GM12892 (cell line): ENCODE measurements around the gene NAPSA.
"Not testable (repeated sequence)": the region's sequence is repeated elsewhere in the genome, so short reads cannot be mapped to it uniquely, and the experiment has no call there.

Experiments
- DNase-seq: peaks from one replicate; pipeline ENCODE4 v3.0.0; 2011; ENCODE audit not compliant: insufficient read length
- FAIRE-seq: peaks from 2 replicates; lab custom pipeline; 2011; peaks lifted over from hg19 to GRCh38; lab: Jason Lieb, UNC
- POLR2A ChIP-seq: IDR thresholded peaks from 2 replicates; pipeline ENCODE4 v1.6.1; 2011; ENCODE audit warnings: low read depth, low read length, control low read depth
- POLR2AphosphoS5 ChIP-seq: IDR thresholded peaks from 2 replicates; pipeline ENCODE4 v1.6.1; 2011; ENCODE audit warnings: low read depth, low read length, control low read depth
- TAF1 ChIP-seq: IDR thresholded peaks from 2 replicates; pipeline ENCODE4 v1.6.1; 2011; ENCODE audit warnings: low read depth, mild to moderate bottlenecking, control low read depth, low read length, borderline replicate concordance

The NAPSA gene

DNA sequence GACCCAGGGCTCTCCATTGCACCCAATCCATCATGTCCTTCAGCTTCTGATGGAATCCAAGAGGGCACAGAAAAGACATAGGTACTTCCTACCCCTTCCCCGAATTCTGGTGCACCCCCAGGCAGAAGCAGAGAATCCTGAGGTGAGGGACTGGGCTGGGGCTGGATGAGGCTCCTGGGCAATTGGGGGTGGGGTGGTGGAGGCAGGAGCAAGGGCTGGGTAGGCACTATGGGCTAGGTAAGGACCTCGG, 33.5 kb downstream of the NAPSA start:
- DNase-seq, result peak; percentile 7
- TF ChIP-seq POLR2AphosphoS5, result no peak
- no peak for TF ChIP-seq TAF1
- TF ChIP-seq POLR2A, result no peak
- FAIRE-seq, result no peak

DNA sequence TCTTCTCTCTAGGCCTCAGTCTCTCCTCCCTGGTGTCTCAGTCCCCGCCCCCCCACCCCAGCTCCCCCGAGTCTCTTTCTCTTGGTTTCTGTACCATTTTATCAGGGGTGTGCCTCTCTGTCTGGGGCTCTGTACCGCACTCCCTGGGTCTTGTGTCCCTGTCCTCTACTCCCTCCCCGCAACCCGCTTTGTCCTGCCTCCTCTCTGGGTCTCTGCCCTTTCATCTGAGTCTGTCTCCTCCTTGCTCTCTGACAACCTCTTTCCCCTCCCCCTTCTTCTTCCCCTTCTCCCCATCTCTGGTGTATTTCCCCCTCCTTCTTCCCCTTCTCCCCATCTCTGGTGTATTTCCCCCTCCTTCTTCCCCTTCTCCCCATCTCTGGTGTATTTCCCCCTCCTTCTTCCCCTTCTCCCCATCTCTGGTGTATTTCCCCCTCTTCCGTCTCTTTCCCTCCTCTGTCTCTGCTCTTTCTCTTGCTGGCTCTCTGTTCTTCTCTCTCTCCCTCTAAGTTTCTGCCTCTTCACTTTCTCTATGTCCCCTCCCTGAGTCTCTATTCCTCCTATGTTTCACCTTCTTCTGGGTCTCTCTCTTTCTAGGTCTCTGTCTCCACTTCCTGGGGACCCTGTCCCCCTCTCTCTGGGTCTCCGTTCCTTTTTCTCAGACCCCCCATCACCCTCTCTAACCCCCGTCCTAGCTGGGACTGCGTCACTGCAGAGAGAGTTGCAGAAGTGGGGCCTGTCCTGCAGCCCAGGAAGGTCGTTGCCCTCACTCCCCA, 34.0 kb downstream of the NAPSA start:
- FAIRE-seq, result no peak

GRCh38 chr19:50330365-50331078, 34.9 kb downstream of the NAPSA start:
- peak; percentile 80 for DNase-seq
- no peak for TF ChIP-seq TAF1
- 0 out of 2 replicates have a peak, but pooled peaks have one; percentile 16 for TF ChIP-seq POLR2AphosphoS5
- FAIRE-seq, result peak; percentile 62

More for the DNA sequence above, 34.0 kb downstream of the NAPSA start:
- peak; percentile 25 for DNase-seq
- TF ChIP-seq POLR2AphosphoS5 (no peak), TAF1 (no peak), POLR2A (no peak)

DNA sequence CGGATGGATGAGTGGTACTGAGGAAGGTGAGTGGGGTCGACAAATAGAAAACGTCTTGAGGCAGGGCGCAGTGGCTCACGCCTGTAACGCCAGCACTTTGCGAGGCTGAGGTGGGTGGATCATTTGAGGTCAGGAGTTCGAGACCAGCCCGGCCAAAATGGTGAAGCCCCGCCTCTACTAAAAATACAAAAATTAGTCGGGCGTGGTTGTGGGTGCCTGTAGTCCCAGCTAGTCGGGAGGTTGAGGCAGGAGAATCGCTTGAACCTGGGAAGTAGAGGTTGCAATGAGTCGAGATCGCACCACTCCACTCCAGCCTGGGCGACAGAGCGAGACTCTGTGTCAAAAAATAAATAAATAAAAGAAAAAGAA, 35.5 kb downstream of the NAPSA start:
- FAIRE-seq, DNase-seq: not testable (repeated sequence)

GRCh38 chr19:50329146-50329925, 36.1 kb downstream of the NAPSA start, which contains the start of gene KCNC3:
TSS of gene KCNC3 (minus strand) at chr19:50329377. CDS start at chr19:50329082, 295 bp downstream.
- FAIRE-seq, result peak; percentile 96
- peak; percentile 94 for DNase-seq
- TF ChIP-seq POLR2AphosphoS5 (peak; percentile 68; the same call in 1 of the 2 replicates), TAF1 (peak; percentile 25; the same call in 1 of the 2 replicates), POLR2A (peak; percentile 85)

DNA sequence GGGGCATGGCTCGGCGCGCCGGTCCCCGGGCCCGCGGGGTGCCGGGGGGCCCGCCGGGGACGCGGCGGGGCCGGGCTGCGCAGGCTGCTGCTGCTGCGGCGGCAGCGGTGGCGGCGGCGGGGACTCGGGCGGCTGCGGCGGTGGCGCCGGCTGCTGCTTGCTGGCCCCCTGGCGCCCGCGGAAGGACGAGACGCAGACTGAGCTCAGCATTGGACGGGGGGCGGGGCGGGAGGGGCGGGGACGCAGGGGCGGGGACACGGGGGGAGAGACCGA, 36.6 kb downstream of the NAPSA start:
- TF ChIP-seq POLR2AphosphoS5 (no peak), TAF1 (no peak), POLR2A (no peak)
- FAIRE-seq (no peak), DNase-seq (no peak)

DNA sequence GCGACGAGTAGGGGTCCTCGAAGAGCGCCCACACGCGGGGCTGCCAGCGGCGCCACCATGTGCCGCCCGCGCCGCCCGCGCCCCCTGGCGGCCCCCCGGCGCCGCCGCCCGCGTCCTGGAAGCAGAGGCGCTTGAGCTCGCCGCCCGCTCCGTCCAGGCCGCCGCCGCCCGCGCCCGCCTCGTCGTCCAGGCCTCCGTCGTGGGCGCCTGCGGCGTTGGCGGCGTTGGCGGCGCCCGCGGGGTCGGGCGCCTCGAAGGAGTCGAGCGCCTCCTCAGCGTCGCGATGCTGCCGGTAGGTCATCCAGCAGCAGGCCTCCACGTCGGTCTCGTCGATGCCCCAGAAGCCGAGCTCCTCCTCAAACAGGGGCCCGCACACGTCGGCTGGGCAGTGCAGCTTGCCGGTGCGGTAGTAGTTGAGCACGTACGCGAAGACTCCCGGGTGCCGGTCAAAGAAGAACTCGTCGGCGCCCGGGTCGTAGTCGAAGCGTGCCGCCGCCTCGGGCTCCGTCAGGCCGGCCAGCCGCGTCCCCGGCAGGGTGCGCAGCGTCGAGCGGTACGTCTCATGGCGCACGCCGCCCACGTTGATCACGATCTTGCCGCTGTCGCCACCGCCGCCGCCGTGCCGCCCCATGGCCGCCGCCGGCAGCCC, 37.1 kb downstream of the NAPSA start:
- peak; percentile 51 for DNase-seq
- no peak for TF ChIP-seq TAF1
- no peak for TF ChIP-seq POLR2AphosphoS5
- no peak for TF ChIP-seq POLR2A
- peak; percentile 75 for FAIRE-seq

GRCh38 chr19:50327461-50328223, 37.8 kb downstream of the NAPSA start:
- TF ChIP-seq TAF1, result no peak
- TF ChIP-seq POLR2AphosphoS5, result no peak
- TF ChIP-seq POLR2A, result no peak
- DNase-seq, result peak; percentile 1
- FAIRE-seq, result no peak

GRCh38 chr19:50327013-50327412, 38.4 kb downstream of the NAPSA start:
- no peak for TF ChIP-seq POLR2AphosphoS5
- TF ChIP-seq TAF1, result no peak
- no peak for TF ChIP-seq POLR2A
- FAIRE-seq (no peak), DNase-seq (no peak)

GRCh38 chr19:50326101-50326664, 39.3 kb downstream of the NAPSA start:
- DNase-seq (peak; percentile 7), FAIRE-seq (no peak)
- TF ChIP-seq POLR2A (no peak), TAF1 (no peak), POLR2AphosphoS5 (no peak)
